NCI-H1417 treated with DMSO at 0.1 percent for 48 hours (cell line): ENCODE measurements around the gene FAM120AOS.
"Not testable (repeated sequence)": the region's sequence is repeated elsewhere in the genome, so short reads cannot be mapped to it uniquely, and the experiment has no call there.

Source experiments
- DNase-seq: peaks from one replicate; lab custom pipeline; 2025; lab: John Stamatoyannopoulos, UW

FAM120AOS gene

DNA sequence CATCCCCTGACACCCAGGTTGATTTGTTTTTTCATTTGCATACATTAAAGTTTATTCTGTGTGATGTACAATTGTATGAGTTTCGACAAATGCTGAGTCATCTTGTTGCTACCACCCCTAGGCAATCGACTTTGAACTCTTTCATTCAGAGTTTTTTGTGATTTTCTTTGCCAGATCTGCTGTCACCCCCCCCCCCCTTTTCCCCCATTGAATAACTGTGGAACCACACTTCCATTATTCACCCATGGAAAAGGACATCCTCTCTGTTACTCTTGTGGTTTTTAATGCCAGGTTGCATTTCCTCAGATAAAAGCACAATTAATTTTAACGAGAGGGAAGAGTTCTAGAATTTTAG, 13.7 kb upstream of the FAM120AOS start:
- no peak for DNase-seq

- no peak for DNase-seq
Measured at GRCh38 chr9:93466416-93467061, 13.2 kb upstream of the FAM120AOS start.

- DNase-seq: no peak
Measured at GRCh38 chr9:93465855-93466254, 12.5 kb upstream of the FAM120AOS start.

- DNase-seq: no peak
Measured at GRCh38 chr9:93464876-93465275, 11.5 kb upstream of the FAM120AOS start.

DNA sequence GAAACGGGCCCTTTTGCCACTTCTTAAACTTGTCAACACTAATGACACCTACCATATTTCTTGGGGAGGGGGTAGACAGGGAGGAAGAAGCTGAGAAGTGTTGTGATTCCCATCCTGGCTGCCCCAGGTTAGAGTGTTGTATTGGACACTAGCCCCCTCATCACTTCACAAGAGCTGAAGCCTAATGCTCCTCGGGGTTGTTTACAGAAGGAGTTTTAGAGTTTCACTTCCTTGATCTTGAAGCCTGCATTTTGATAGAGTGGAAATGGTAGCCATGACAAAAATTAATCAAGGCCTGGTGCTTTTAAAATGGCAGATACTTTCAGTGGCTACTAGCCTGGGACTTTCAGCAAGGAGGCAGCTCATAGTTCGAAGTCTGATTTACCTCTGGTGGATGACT, 11.0 kb upstream of the FAM120AOS start:
- DNase-seq: no peak

- no peak for DNase-seq
Measured at GRCh38 chr9:93463638-93464248, 10.4 kb upstream of the FAM120AOS start.

DNA sequence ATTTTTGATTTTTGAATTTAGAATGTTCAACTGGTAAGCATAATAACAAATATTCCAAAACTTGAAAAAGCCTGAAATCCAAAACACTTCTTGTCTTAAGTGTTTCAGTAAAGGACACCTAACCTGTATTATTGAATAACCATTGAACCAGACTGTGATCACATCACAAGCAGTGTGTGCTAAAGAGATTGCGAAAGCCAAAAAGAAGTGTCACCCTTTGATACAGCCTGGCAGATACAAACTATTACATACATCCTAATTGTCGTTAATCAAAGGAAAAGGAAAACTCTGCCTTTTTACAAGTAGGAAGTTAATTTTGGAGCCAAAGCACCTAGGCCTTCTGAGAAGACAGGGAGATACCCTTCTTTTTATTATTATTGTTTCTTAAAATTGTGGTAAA, 8.4 kb upstream of the FAM120AOS start:
- DNase-seq: no peak

GRCh38 chr9:93461414-93461743, 8.0 kb upstream of the FAM120AOS start:
- no peak for DNase-seq

- DNase-seq: no peak
Measured at GRCh38 chr9:93460689-93461413, 7.5 kb upstream of the FAM120AOS start.

DNA sequence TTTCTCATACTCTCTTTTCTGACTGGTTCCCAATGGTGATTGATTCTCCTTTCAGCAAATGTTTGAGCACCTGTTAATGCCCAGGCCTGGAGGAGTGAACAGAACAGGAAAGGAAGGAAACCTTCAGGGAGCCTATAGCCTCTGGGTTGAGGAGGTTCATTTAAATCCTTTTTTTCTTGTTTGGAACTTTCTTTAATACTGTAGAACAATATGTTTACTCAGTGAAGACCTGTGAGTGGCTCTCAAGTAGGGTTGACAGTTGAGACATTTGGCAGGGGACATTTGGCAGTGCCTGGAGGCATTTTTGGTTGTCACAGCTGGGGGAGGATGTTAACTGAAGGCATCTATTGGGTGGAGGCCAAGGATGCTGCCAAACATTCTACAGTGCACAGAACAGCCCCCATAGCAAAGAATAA, 6.1 kb upstream of the FAM120AOS start:
- no peak for DNase-seq

- no peak for DNase-seq
Measured at GRCh38 chr9:93458712-93459111, 5.3 kb upstream of the FAM120AOS start.

DNA sequence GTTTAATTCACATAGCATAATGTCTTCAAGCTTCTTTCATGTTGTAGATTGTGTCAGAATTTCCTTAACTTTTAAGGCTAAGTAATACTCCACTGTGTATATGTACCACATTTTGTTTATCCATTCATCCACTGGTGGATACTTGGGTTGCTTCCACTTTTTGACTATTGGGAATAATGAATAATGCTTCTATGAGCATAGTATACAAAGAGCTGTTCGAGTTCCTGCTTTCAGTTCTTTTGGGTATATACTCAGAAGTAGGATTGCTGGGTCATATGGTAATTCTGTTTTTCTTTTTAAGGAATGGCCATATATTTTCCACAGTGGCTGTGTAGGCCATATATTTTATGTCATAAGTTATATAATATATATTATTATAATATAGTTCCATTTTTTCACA, 3.6 kb upstream of the FAM120AOS start:
- DNase-seq: no peak

DNA sequence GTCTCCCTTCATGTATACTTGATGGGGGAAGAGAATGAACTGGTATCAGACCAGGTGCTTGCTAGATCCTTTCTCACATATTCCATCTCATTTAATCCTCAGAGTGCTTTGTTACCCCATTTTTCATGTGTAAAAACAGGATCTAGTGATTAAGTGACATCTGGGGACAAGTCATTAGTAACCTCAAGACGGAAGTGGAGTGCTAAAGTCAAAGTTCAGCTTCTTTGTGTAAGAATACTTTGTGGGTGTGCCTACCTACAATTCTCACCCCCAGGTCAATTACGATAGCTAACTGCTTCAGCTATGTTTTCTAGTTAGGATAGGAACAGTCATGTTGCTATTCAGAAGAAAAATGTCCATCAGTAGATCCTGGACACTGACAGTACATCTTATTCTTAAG, 3.1 kb upstream of the FAM120AOS start:
- DNase-seq: no peak

GRCh38 chr9:93456022-93456421, 2.6 kb upstream of the FAM120AOS start:
- DNase-seq: no peak

- no peak for DNase-seq
Measured at GRCh38 chr9:93452710-93453046, 703 bp downstream of the FAM120AOS start.

GRCh38 chr9:93451849-93452709, 1.3 kb downstream of the FAM120AOS start:
- no peak for DNase-seq

DNA sequence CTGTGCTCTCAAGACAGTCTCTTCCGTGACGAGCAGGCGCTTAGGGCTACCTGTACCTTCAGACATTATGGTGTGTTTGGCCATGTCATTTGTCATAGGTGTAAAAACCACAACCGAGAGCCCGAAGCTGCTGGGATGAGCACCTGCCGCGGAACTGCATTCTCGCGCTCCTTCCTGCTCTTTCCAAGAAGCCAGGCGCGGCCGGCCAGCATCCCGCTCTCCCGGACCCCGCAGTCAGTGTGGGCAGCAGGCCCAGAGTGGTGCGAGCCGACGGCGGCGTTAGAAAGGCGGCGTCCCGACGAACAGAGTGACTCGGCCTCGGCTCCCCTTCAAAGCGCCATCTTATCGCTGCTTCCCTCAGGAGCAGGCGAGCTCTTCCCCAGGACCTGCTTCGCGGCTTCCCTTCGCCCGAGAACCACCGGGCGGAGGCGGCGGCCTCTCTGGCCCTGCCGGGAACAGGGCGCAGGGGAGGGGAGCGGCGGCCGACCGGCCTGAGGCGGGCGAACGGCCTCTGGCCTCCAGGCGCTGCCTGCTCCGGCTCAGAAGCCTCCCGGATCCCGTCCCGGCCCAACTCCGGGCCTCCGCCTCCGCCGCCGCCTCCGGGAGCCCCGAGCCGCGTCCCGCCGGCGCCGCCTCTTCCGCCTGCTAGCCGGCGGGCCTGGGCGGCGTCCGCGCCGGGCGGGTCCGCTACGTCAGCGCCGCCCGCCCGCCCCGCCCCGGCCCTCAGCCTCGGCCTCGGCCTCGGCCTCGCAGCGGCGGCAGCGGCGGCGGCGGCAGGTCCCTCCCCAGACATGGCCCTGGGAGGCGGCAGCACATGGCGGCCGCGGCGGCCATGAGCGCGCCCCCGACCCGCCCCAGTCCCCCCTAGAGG, 2.2 kb downstream of the FAM120AOS start, which contains the start of gene FAM120A:
Gene FAM120A, plus strand, starts transcription at position 741 of the 871 bp plus-strand sequence. CDS start 231 bp downstream, outside the sequence.
- DNase-seq: no peak

DNA sequence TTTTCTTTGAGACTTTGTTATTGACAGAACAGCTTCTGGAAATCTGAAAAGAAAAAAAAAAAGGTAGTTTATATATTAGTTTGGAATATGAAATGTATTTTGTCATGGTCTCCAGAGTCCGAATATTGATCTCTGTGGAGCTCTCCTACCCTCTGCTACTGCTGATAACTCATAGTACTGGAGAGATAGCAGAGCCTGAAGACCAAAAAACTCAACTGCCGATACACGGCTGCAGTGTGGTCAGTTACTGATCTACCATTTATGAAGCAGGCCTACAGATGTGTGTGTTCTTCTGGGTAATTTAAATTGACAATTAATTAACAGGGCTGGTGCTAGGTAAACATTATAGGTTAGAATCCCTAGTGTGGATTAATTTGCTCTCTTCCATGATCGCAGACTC, 5.7 kb downstream of the FAM120AOS start:
- DNase-seq: no peak

- DNase-seq: no peak
Measured at GRCh38 chr9:93446073-93446472, 7.3 kb downstream of the FAM120AOS start.

- DNase-seq: no peak
Measured at GRCh38 chr9:93440896-93441580, 12.3 kb downstream of the FAM120AOS start.

DNA sequence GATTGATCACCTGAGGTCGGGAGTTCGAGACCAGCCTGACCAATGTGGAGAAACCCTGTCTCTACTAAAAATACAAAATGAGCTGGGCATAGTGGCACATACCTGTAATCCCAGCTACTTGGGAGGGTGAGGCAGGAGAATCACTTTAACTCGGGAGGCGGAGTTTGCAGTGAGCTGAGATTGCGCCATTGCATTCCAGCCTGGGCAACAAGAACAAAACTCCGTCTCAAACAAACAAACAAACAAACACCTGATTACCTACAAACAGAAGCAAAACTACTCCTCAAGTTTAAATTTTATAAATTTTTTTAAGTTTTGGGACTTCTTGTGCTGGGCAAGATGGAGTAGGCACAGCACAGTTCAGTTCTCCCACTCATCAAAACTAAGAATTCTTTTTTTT, 14.1 kb downstream of the FAM120AOS start:
- not testable (repeated sequence) for DNase-seq
